Mucosa of gallbladder (tissue), 1 donor: Measurements from ENCODE around the gene STK32B. TPM values are rescaled to one million over a fixed set of nuclear protein-coding genes. Genes with fewer than 3 reads are reported as not detected.
A peak's percentile ranks its signal among the peaks of the same experiment; 100 is the strongest.

Source experiments
- DNase-seq: peaks from one replicate; pipeline ENCODE4 v3.0.0-alpha.2; 2020; ENCODE audit warnings: low spot score
- total RNA-seq: library from RNA; stranded (reverse); gene quantifications from one replicate; pipeline ENCODE4 v1.2.1, GENCODE V29; 2021
- donor health status: DM: no; HTN: no; CAD: no.

The STK32B gene
- total RNA-seq, 1 donor from 2014 or later, result 4.1 TPM

DNA sequence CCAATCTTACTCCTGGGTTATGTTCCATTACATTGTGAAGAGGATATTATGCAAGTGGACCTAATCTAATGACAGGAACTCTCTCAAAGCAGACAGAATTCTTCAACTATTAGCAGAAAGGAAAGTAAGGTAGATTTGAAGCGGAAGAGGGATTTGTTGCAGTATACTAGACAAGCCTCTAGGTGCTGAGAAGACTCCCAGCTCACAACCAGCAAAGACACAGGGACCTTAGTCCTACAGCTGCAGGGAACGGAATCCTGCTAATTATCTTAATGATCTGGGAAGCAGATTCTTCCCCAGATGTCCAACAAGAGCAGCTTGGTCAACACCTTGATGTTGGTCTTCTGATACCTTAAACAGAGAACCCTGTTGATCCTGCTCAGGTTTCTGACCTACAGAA lies 73.6 kb downstream of the STK32B start:
- DNase-seq, result no peak

DNA sequence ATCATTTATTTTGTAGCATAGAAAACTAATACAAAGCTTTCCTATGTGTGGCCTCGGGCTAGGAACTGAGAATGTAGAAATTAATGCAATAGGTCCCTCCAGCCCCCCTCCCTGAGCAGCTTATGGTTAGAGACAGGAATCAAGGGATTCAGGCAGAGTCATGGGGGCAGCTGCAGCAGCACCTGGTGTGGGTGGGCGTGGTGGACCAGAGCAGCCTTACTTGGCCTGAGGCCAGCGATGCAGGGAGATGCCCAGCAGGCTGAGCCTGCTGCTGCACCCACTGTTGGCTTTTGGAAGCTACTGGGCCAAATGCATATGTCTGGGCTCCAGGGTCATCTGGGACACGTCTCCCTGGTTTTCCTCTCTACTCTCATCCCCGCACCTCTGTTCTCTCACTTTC lies 74.0 kb downstream of the STK32B start:
- DNase-seq, result no peak

DNA sequence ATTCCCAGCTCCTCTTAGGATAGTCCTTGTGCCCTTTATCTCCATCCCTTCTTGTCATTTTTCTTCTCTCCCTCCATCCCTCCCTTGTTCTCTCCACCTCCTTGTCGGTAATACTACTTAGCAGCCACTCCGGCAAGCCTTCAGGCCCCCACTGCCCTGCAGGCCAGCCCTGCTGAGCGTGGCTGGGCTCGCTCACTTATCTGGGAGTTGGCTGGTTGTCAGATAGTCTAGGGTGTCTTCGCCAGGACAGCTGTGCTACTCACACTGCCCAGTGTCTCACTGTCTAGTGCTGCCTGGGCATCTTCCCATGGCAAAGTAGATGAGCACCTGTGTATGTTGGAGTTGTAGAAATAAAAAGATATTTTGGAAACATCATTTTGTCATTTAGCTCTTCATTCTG lies 75.0 kb downstream of the STK32B start:
- no peak for DNase-seq

DNA sequence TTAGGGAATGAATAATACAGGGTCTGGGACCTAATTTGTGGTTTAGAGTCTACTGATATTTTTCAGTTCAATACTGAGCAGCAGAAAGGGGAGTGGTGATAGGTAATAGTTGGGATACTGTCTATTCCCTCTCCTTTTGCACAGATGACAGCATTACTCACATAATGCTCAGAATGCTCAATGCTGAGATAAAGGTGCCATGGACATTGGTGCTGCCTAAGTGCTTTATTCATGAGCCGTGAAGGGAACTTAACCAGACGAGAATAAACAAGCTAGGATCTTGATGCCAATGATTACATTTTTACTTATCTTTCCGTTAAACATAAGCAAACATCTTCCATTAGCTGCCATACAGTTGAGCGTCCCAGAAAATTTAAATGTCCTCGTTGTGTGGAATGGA lies 75.6 kb downstream of the STK32B start:
- no peak for DNase-seq

DNA sequence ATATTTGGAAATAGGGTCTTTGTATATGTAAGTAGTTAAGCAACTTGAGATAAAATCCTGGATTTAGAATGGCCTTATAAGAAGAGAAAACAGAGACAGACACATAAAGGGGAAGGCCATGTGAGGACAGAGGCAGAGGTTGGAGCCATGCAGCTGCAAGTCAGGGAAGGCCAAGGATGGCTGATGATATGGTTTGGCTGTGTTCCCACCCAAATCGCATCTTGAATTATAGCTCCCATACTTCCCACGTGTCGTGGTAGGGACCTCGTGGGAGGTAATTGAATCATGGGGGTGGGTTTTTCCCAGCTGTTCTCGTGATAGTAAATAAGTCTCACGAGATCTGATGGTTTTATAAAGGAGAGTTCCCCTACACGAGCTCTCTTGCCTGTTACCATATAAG lies 76.3 kb downstream of the STK32B start:
- DNase-seq, result no peak

DNA sequence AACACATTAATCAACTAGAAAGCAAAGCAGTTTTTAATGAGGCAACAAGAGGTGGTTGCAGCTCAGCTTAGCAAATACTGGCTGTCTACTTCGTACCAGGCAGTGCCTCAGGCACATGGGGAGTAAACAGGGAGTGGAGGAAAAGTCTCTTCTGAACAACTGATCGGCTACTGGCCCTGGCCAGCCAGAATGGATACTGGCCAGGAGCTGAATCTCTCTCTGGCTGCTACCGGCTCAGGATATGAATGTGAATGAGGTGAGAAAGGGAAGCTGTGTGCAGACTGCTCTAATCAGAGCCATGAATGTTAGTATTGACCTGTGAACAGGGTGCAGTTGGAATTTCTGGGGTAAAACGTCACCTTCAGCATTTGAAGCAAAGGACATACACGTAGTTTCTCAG lies 77.3 kb downstream of the STK32B start:
- peak; percentile 60 for DNase-seq

DNA sequence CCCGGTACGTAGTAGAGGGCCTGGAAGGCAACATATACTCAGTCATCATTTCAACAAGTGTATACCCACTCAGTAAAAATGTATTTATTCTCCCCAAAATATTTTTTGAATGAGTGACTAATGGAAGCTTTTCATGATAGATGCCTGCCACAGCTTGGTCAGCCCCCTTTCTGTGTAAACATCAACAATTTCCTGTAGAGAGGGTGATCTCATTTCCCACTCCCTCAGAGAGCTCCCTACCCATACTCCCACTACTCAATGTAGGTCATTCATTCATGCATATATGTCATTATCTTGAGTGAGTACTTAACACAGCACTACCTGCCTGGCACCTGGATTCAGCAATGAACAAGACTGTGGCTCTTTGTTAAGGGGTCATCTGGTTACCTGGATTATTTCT lies 81.9 kb downstream of the STK32B start:
- DNase-seq, result no peak

DNA sequence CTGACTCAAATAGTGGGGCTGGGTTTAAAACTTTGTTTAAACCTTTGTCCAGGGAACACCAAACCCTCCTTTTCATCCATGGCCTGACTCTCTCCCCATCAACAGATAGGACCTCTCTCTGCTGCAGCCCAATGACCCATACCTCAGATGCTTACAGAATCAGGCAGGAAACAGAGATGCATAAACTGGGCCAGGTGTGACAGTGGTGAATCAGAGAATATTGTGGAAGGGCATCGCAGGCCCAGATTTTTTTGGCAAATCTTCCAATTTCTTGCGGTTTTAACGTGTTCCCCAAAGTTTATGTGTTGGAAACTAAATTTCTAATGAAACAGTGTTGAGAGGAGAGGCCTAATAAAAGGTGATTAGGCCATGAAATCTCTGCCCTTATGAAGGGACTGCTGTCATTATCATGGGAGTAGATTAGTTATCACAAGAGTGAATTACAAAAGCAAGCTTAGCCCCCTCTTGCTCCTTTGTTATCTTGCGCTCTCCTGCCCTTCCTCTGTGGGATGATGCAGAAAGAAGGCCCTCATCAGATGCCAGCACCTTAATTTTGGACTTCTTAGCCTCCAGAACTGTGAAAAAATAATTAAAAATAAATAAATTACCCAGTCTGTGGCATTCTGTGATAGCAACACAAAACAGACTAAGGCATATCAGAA lies 82.8 kb downstream of the STK32B start:
- no peak for DNase-seq

DNA sequence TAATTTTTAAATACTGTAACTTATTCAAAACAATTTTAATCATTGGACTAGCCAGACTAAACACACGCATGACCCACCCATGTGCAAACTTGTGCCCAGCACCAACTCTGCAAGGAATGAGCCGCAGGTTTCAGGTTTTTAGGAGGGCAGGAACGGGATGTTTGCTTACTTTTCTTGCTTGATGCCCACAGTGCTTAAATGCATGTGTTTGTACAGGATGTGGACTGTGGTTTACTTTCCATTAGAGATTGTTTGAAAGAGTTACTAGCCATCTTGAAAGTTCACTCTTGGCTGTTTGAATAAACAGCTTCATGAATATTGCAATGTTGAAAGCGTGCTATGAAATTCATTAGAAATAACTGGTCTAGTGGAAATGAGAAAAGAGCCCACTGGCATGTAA lies 83.3 kb downstream of the STK32B start:
- DNase-seq, result no peak

DNA sequence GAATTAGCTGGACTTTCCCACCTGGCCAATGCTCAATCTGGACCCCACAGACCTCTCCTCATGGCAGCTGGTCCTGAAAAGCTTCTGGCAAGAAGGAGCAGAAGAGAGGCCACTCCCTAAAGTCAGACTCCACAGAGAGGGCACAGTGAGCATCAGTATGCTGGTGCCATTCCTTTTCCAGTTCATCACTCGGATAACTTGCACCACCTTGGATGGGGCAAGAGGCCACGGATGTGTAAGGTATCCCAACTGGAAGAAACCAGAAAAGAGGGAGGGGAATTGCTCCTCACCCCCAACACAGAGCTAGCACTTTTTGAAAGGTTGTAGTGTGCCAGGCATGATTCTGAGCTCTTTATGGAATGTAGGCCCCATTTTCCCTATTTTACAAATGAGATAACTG lies 85.9 kb downstream of the STK32B start:
- DNase-seq, result peak; percentile 6

DNA sequence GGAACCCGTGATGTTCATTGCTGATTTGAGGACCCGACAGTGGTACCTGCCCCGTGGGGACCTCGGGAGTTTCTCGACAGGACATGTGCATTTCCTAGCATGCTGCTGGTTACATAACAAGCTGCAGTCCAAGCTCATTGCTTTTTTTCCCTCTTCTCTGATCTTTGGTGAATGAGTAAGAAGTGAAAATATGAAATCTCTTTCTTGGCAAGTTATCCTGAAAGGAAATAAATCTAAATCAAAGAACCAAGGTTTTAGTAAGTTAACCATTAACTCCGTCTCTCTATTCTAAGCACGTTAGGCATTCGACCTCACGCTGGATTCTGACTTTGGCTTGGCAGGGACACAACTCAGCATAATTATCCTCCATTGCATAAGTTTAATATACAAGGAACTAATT lies 86.6 kb downstream of the STK32B start:
- DNase-seq, result peak; percentile 72

DNA sequence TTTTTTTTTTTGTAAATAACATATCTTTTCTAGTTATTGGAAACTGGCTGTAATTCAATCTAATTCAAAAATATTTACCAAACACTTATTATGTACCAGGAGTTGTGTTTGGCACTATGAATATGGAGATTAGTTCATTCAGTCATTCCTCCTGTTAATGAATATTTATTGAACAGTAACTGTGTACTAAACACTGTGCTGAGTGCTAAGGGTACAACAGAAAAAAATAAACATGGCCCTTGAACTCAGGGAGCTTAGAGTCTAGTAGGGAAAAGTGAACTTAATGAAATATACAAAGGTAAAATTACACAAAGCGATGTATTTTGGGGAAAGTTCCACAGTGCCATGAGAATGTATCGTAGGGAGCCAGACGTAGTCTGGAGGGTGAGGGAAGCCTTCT lies 87.1 kb downstream of the STK32B start:
- peak; percentile 5 for DNase-seq

DNA sequence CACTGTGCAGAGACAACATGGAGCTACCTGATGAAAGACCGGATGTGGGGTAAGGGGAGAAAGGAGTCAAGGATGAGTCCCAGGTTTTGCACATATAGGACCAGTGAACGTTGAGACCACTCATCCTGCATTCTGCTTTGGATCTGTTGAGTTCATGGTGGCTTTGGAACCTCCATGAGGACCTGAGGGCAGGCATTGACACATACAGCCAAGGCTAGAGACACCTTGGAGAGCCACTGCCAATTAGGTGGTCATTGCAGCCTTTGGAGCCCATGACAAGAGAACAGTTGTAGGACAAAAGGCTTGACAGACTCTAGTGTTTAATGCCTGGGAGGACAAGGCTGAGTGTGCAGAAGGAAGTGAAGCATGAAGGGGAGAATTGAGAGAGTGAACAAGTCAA lies 87.9 kb downstream of the STK32B start:
- DNase-seq, result peak; percentile 7

DNA sequence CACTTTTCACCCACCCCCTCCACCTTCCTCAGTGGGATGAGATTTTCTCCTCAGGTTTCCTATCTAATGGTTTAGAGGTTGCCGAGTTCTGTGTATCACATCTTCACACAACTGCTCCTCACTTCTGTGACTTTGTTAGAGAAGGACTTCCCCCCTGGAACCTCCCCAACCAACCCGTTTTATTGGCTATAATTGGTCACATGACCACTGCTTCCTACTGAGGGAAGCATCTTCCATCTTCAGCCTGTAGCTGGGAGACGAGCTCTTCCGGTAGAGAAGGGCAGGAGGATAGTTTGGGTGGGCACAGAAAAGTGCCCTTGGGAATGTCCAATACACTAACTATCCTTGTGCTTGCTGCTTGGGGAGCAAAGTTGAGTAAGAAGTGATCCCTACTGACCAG lies 90.5 kb downstream of the STK32B start:
- peak; percentile 3 for DNase-seq

DNA sequence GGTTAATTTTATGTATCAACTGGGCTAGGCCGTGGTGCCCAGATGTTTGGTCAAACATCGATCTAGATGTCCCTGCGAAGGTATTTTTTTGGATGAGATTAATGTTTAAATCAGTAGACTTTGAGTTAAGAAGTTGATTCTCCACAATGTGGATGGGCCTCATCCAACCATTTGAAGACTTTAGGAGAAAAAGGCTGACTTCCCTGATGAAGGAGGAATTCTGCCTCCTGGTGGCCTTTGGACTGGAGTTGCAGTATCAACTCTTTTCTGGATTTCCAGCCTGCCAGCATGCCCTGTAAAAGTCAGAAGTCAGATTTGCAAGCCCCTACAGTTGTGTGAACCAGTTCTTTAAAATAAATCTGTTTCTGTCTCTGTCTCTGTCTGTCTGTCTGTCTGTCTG lies 91.4 kb downstream of the STK32B start:
- peak; percentile 58 for DNase-seq

DNA sequence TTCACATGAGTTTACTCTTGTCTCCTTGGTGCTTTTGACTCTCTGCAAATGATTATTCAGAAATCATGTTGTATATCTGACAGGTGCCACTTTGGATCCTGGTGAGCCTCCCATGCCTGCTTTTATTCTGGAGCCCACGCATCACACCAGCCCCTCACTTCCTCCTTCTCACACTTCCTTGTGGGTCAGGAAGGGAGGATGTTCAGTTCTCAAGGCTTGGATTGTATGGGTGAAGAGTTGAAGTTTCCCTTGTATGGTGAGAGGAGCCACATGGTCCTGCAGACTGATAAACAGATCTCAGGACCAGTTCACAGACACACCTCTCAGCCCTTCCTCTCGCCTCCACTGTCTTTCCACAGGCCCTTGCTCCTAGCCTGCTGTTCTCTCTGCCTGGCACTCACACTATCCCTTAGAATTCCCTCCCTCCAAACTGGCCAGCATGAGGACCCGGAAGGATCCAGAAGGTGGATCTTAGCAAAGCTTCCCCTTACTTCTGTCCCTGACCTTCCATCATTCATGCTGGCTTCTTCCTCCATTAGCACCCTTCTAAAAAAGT lies 92.1 kb downstream of the STK32B start:
- no peak for DNase-seq

DNA sequence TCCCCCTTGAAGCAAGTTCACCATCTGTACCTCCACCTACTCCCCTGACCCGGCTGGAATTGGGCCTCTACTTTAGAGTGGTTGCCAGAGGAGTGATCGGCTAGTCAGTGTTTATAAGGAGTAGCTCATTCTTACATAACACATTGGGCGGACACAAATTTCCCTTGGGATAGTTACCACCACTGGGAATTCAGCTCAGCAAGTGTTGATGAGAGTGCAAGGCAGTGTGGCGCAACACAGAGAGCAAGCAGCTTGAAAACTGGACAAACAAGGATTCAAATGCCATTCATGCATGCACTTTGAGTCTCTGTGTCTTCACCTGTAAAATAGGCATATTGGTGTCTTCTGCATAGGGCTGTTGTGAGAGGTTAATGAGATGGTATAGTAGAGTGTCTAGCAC lies 92.7 kb downstream of the STK32B start:
- DNase-seq, result peak; percentile 8

DNA sequence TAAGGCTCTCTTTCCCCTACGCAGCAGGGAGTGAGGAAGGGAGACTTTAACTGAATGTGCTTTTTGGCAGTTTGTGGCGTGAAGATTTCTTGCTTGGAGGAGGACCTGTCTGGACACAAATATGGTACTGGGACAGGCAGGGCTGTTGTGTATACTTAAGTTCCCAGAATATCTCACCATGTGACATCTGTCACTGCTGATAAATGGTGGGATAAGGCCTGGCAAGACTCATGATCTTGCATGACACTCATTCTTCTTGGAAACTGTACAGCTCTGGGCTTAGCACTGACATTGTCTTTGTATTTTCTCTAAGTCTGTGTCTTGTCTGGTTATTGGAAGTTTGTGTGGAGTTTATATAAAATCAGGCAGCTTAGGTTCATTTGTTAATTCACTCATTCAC lies 93.1 kb downstream of the STK32B start:
- no peak for DNase-seq

DNA sequence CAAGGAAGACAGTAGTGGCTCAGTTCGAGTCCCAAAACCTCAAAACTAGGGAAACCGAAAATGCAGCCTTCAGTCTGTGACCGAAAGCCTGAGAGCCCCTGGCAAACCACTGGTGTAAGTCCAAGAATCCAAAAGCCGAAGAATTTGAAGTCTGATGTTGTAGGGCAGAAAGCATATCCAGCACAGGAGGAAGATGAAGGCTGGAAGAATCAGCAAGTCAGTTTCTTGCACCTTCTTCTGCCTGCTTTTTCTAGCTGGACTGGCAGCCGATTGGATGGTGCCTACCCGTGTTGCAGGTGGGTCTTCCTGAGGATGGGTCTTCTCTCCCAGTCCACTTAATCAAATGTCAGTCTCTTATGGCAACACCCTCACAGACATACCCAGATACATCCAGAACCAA lies 95.0 kb downstream of the STK32B start:
- DNase-seq, result no peak

DNA sequence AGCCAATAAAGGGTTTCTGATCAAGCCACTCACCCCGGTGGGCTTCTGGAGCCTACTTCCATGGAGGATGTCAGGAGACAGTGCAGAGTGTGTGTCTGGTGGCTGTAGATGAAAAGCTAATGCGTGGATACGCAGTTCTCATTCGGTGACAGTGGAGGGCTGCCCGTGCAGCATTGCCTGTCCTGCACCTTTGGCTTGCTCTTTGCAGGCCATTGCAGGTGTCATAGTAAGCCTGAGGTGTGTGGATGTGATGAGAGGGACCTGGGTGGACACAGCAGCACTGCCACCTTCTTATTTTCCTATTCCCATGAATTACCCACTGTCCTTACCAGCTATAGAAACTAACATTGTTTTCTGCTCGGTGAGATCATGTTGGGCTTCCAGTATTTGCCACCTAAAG lies 101.2 kb downstream of the STK32B start:
- peak; percentile 9 for DNase-seq

DNA sequence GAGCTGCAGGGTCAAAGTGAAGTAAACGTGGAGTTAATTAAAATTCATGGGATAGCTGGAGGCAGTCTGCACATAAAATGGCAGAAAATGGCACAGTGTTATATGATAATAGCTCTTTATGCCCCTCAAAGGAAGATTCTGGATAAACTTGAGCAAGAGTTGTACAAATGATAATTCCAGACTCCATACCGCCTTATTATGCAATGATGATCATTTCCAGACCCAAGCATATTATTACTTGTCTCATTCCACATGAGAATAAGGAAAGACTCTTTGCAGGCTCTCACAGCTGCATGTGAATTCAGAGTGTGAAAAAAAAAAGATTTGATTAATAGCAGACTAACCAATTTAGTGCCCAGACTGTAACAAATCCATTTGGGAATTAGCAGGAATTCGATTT lies 105.4 kb downstream of the STK32B start:
- no peak for DNase-seq

DNA sequence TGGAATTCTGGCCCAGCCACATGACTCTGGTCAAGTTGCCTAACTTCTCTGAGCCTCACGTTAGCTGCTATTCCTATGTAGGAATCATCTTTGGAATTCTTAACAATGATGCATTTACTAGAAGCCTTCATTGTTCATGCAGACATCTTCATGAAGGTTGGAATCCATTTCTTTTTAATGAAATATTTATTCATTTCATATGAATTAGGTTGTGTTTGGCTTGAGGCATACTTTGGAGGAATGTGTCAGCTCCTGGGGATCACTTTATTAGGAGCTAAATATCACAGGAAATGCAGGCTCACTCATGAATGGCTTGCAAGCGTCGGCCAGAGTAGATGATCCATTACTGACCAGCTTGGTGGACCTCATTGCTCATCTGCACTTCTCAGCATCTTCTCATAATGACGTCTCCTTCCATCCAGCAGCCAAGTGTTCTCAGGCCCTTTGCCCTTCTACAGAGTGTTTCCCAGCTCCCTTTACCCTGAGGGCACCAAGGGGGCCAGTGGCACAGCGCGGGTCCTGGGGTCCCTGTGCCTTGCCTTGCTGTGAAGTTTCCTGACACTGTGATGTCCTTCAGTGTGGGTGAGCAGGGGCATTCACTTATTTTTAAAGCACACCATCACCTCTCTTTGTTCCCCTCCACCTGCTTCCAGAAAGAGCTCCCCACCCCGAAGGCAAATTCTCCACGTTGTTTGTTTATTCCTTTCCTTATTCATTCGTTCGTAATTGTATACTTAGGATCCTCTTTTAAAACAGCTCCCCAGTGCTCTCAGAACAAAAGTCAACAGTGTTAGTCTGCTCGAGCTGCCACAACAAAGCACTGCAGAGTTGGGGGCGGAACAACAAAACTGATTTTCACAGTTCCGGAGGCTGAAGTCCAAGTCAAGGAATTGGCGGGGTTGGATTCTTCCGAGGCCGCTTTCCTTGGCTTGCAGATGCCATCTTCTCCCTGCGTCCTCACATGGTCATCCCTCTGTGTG lies 106.8 kb downstream of the STK32B start:
- peak; percentile 9 for DNase-seq

DNA sequence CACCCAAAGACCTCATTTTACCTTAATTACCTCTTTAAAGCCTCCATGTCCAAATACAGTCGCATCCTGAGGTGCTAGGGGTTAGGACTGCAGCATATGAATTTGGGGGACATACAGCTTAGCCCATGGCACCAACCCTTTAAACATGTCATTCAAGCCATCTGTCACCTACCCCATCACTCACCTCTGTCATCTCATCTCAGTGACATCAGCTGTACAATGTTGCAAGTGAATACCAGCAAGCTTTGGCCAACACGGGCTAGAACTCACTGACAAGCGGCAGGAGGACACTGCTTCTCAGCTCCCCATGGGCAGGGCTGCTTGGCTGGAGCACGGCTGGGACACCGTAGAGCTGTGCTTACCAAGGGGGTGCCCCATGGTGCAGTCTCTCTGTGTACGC lies 107.5 kb downstream of the STK32B start:
- DNase-seq, result no peak
